Esophagus squamous epithelium (tissue), 5 donors: ENCODE measurements around the gene ITGA7. TPM values are rescaled to one million over a fixed set of nuclear protein-coding genes. Genes with fewer than 3 reads are reported as not detected.

Experiments used
- DNase-seq: peaks from one replicate; lab custom pipeline; 2025; lab: John Stamatoyannopoulos, UW
- H3K27ac ChIP-seq, 4 donors: fragments of 200-600 bp; sonication (generic); one replicate each; pipeline ENCODE4 v1.5.1; 2016 to 2019; ENCODE audit warnings: mild to moderate bottlenecking in 1 of 4
- H3K27me3 ChIP-seq, 4 donors: fragments of 200-600 bp; sonication (generic); 1 replicate in 3 of 4; 2 replicates in 1 of 4; pipeline versions ENCODE4 v1.5.1 to v1.6.0; 2017 to 2021; ENCODE audit warnings: antibody characterized with exemption in 1 of 4
- H3K36me3 ChIP-seq, 3 donors: fragments of 200-600 bp; sonication (generic); one replicate each; pipeline ENCODE4 v1.5.1; 2016 to 2019
- H3K4me1 ChIP-seq, 3 donors: fragments of 200-600 bp; sonication (generic); one replicate each; pipeline ENCODE4 v1.5.1; 2017 to 2019
- H3K4me3 ChIP-seq, 4 donors: fragments of 200-600 bp; sonication (generic); 1 replicate in 3 of 4; 2 replicates in 1 of 4; pipeline ENCODE4 v1.5.1; 2016 to 2019; ENCODE audit warnings: mild to moderate bottlenecking in 2 of 4, moderate library complexity in 1 of 4
- H3K9me3 ChIP-seq, 3 donors: fragments of 200-600 bp; sonication (generic); one replicate each; pipeline ENCODE4 v1.5.1; 2016 to 2019
- POLR2A ChIP-seq, 4 donors: fragments of 450-650 bp; IDR thresholded peaks; one replicate each; pipeline ENCODE4 v1.6.1; 2017; ENCODE audit warnings: antibody characterized with exemption in 4 of 4, mild to moderate bottlenecking in 4 of 4, moderate library complexity in 3 of 4
- WGBS, 2 donors: methylation state at CpG; one replicate each; pipeline ENCODE4 v1.1.5; 2018; 5-methylcytosine and 5-hydroxymethylcytosine counted together
- intact Hi-C: fragments of 100-400 bp; cut with DNase I; formaldehyde crosslinking; loops from one replicate; pipeline ENCODE4 v1.15.0; 2022
- total RNA-seq, 4 donors: library from RNA; depleted of rRNA; stranded (reverse); fragments of >200 nt; gene quantifications; one replicate each; pipeline ENCODE4 v1.1.0, GENCODE V29; 2016
- TF ChIP-seq, protein P1 (sequence below), 6 experiments: fragments of 450-650 bp in 4 of 6; fragments of 200-600 bp in 2 of 6; sonication (generic) in 2 of 6; IDR thresholded peaks; one replicate each; pipeline ENCODE4 v1.5.1; 2016 to 2019; ENCODE audit warnings: antibody characterized with exemption in 6 of 6, mild to moderate bottlenecking in 4 of 6, moderate library complexity in 4 of 6
- donor health status: DM: yes; HTN: yes; CAD: no.

Gene ITGA7
- total RNA-seq, 4 donors from 2014 or later: 1.1 to 26.3 (median 10.5) TPM

DNA sequence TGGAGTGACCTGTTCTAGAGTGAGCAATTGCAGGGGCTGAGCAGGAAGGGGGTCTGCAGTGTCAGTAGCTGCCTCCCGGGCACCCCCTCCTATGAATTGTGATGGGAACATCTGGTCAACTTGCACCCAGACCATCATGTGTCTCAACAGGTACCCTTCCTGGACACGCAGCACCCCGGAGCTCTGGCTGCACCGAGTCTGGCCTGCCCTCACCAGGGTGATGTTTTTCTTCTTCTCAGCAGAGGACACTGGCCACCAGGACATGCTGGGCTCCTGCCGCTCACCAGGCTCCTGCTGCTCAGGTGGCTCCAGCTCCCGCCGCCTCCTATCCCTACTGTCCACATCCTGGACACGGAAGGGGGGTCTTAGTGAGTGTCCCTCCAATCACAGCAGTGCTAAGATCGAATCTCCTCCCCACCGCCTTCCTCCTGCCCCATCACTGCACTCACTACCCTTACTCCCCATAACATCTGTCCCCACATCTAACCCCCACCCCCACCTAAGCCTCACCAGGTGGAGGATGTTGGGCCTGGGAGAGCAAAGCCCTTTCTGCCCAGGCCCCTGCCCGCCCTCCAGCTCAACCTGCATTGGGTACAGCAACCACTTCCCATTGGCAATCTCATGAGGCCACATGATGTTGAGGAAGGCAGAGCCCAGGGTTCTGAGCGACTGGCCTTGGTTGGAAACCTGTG is 14.9 kb downstream of the ITGA7 start:
- DNase-seq: no peak
- no peak for TF ChIP-seq POLR2A (IDR thresholded peaks at IDR 0.05)
- Histone ChIP-seq H3K4me1 (no peaks in the 10 kb centered on the region), H3K36me3 (peaks cover 0 to 34% (median 0%) of the 10 kb centered on the region in 3 donors), H3K27ac (no peak overlapping the region), H3K4me3 (no peak overlapping the region), H3K27me3 (no peaks in the 10 kb centered on the region), H3K9me3 (no peaks in the 10 kb centered on the region)
- 82 to 95% methylated on average over 8 to 9 of the region's 12 CpGs for WGBS, 2 donors
- intact Hi-C loops: no loop called here

DNA sequence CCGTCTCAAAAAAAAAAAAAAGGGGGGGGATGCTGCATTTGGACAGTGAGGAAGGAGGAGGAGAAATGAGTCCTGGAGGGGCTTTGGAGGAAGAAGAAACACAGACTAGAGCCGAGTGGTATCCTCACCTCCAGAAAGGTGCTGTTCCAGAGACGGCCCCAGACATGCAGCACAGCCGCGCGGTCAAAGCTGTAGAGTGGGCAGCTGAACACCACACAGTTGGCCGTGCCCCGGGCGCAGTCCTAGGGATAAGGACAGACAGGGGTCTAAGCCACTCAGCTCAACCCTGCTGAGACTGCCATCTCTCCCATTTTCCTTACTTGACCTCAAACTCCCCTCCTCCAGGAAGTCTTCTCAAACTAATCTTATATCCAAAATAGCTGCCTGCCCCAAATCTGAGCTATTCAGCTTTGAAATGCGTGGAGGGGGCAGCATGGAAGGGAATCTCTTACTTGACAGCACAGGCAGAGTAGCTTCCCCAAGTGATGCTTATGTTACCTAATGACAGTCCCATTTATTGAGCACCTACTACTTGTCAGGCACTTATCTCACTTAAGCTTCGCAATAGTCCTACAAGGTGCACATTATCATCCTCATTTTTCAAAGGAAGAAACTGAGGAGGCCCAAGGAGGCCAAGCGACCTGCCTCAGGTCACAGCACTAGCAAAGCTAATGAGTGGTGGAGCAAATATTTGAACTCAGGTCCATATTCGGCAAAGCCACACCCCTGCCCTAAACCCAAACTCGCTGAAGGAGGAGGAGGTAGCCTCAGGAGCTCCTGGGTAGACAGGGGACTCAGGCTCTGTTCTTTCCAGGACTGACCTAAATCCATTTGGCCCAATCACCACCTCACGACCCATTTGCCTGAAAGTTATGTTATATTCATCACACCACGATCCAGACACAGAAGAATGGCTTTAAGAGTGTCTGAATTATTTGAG is 18.7 kb downstream of the ITGA7 start:
- whole genome bisulfite sequencing, 2 donors: 81 to 89% methylated on average over 15 to 16 of the region's 16 CpGs
- no peak for DNase-seq
- intact Hi-C loops: no loop called here

DNA sequence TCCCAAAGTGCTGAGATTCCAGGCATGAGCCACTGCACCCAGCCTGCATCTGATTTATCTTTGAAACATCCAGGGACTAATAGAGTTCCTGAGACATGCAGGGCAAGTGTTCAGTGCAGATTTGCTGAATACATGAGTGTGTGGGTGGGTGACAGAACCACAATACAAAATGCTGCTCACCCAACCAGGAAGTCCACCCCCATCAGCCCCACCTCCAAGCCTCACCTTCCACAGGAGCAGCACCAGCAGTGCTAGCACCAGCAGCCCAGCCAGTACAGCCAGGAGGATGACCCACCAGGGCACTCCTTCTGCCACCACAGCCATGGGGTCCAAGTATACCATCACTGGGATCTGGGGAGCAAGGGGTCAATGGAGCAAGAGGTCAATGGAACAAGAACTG is 20.0 kb downstream of the ITGA7 start:
- no peak overlapping the region for H3K27ac ChIP-seq
- no peak for DNase-seq
- H3K9me3 ChIP-seq: no peaks in the 10 kb centered on the region
- no peak overlapping the region for H3K4me3 ChIP-seq
- TF ChIP-seq, protein P1, sequence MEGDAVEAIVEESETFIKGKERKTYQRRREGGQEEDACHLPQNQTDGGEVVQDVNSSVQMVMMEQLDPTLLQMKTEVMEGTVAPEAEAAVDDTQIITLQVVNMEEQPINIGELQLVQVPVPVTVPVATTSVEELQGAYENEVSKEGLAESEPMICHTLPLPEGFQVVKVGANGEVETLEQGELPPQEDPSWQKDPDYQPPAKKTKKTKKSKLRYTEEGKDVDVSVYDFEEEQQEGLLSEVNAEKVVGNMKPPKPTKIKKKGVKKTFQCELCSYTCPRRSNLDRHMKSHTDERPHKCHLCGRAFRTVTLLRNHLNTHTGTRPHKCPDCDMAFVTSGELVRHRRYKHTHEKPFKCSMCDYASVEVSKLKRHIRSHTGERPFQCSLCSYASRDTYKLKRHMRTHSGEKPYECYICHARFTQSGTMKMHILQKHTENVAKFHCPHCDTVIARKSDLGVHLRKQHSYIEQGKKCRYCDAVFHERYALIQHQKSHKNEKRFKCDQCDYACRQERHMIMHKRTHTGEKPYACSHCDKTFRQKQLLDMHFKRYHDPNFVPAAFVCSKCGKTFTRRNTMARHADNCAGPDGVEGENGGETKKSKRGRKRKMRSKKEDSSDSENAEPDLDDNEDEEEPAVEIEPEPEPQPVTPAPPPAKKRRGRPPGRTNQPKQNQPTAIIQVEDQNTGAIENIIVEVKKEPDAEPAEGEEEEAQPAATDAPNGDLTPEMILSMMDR (IDR thresholded peaks at IDR 0.05): no peak
- TF ChIP-seq POLR2A (IDR thresholded peaks at IDR 0.05): no peak
- H3K4me1 ChIP-seq: no peaks in the 10 kb centered on the region
- H3K36me3 ChIP-seq: peaks cover 0 to 14% (median 0%) of the 10 kb centered on the region in 3 donors
- intact Hi-C loops: no loop called here
- H3K27me3 ChIP-seq: no peaks in the 10 kb centered on the region

More for the DNA sequence above, 18.7 kb downstream of the ITGA7 start:
- Histone ChIP-seq H3K4me1 (no peaks in the 10 kb centered on the region), H3K9me3 (no peaks in the 10 kb centered on the region), H3K27me3 (no peaks in the 10 kb centered on the region), H3K27ac (no peak overlapping the region), H3K36me3 (peaks cover 0 to 27% (median 0%) of the 10 kb centered on the region in 3 donors), H3K4me3 (no peak overlapping the region)
- TF ChIP-seq, protein P1 (IDR thresholded peaks at IDR 0.05): no peak
- TF ChIP-seq POLR2A (IDR thresholded peaks at IDR 0.05): no peak

DNA sequence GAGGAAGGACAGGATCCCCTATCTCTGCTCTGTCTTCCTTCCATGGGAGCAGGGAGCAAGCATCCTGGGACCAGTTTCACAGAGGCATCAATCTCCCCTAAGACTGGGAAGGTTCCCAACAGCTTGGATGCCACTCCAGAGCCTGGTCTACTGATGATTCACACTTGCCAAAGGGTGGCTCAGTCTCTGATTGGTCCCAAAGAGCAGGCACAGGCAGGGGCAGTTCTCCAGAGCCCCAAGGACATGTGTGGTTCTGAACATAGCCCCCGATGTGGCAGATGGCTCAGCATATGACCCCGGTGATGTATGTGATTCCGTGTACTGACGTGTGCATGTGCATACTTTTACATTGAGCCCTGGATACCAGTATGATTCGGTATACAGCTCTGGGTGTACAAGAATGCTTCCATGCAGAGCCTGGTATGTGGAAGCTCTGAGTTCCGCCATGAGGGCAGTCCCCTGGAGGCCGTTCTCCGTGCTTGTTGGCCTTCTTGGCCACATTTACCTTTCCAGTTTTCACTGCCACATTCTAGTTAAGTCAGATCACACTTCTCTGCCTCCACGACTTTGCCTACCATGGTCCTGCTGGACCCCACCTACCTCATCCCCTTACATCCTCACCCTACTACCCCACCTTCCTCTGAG is 21.2 kb downstream of the ITGA7 start:
- TF ChIP-seq, protein P1 (IDR thresholded peaks at IDR 0.05): no peak
- no peak for TF ChIP-seq POLR2A (IDR thresholded peaks at IDR 0.05)
- Histone ChIP-seq H3K4me3 (no peak overlapping the region), H3K27ac (no peak overlapping the region), H3K36me3 (peaks cover 0 to 5% (median 0%) of the 10 kb centered on the region in 3 donors), H3K4me1 (peaks cover 2 to 9% (median 6%) of the 10 kb centered on the region in 3 donors), H3K27me3 (peaks cover 0 to 6% (median 0%) of the 10 kb centered on the region in 4 donors), H3K9me3 (no peaks in the 10 kb centered on the region)
- DNase-seq: no peak
- intact Hi-C loops: no loop called here
- 80 to 83% methylated on average over 9 of the region's 9 CpGs for WGBS, 2 donors

DNA sequence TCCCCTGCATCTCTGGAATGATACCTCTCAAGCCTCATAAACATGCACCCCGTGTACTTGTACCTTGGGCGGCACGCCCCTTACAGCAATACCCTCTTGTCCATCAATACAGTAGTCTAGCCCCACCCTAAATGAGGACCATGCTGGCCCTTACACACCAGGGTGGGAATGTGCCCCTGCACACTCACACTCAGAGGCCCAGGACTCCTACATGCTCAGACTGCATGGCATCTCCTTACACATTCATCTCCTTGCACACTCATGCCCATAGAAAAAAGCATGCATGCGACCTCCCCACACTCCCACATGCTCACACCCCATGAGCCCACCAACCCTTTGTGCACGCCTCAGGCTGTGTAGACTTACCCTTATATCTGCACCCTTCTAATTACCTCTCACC is 22.0 kb downstream of the ITGA7 start:
- intact Hi-C loops: no loop called here
- H3K4me3 ChIP-seq: no peak overlapping the region
- TF ChIP-seq, protein P1 (IDR thresholded peaks at IDR 0.05): no peak
- TF ChIP-seq POLR2A (IDR thresholded peaks at IDR 0.05): no peak
- H3K27me3 ChIP-seq: peaks cover 0 to 12% (median 0%) of the 10 kb centered on the region in 4 donors
- WGBS, 2 donors: 87 to 89% methylated on average over 5 of the region's 5 CpGs
- no peak for DNase-seq
- H3K9me3 ChIP-seq: no peaks in the 10 kb centered on the region
- H3K36me3 ChIP-seq: peaks cover 0 to 5% (median 0%) of the 10 kb centered on the region in 3 donors
- peaks cover 6 to 15% (median 10%) of the 10 kb centered on the region in 3 donors for H3K4me1 ChIP-seq
- H3K27ac ChIP-seq: no peak overlapping the region
